Smooth muscle cell (in vitro differentiated cells): Measurements from ENCODE around the gene KRTAP2-1. TPM values are rescaled to one million over a fixed set of nuclear protein-coding genes. Genes with fewer than 3 reads are reported as not detected.
A peak's percentile ranks its signal among the peaks of the same experiment; 100 is the strongest.
"Not testable (repeated sequence)": the region's sequence is repeated elsewhere in the genome, so short reads cannot be mapped to it uniquely, and the experiment has no call there.

ENCODE experiments used
- DNase-seq: peaks from one replicate; lab custom pipeline; 2025; ENCODE audit not compliant: unreplicated experiment; lab: John Stamatoyannopoulos, UW
- H2AFZ ChIP-seq: fragments of 200-600 bp; sonication (generic); 2 replicates; pipeline ENCODE4 v1.6.0; 2016; ENCODE audit warnings: antibody characterized with exemption, low read depth, mild to moderate bottlenecking
- H3F3A ChIP-seq: fragments of 200-600 bp; sonication (generic); 2 replicates; pipeline ENCODE4 v1.6.0; 2017; ENCODE audit warnings: antibody characterized with exemption, low read depth
- H3K27ac ChIP-seq: fragments of 200-600 bp; sonication (generic); 2 replicates; pipeline ENCODE4 v1.5.1; 2016; ENCODE audit warnings: low read depth, mild to moderate bottlenecking
- H3K27me3 ChIP-seq: fragments of 200-600 bp; sonication (generic); 2 replicates; pipeline ENCODE4 v1.6.1; 2016; ENCODE audit warnings: low read depth, mild to moderate bottlenecking
- H3K36me3 ChIP-seq: fragments of 200-600 bp; sonication (generic); 2 replicates; pipeline ENCODE4 v1.5.1; 2016; ENCODE audit warnings: low read depth
- H3K4me1 ChIP-seq: fragments of 200-600 bp; sonication (generic); 2 replicates; pipeline ENCODE4 v1.5.1; 2016; ENCODE audit warnings: low read depth
- H3K4me2 ChIP-seq: fragments of 200-600 bp; sonication (generic); 2 replicates; pipeline ENCODE4 v1.6.0; 2016; ENCODE audit warnings: mild to moderate bottlenecking
- H3K4me3 ChIP-seq: fragments of 200-600 bp; sonication (generic); 2 replicates; pipeline ENCODE4 v1.5.1; 2016; ENCODE audit warnings: mild to moderate bottlenecking
- H3K79me2 ChIP-seq: fragments of 200-600 bp; sonication (generic); 2 replicates; pipeline ENCODE4 v1.6.0; 2016; ENCODE audit warnings: low read depth, mild to moderate bottlenecking
- H3K9ac ChIP-seq: fragments of 200-600 bp; sonication (generic); 2 replicates; pipeline ENCODE4 v1.6.0; 2016; ENCODE audit warnings: low read depth
- H3K9me3 ChIP-seq: fragments of 200-600 bp; sonication (generic); replicated peaks from 2 replicates; pipeline ENCODE4 v1.5.1; 2016; ENCODE audit warnings: low read depth
- H4K20me1 ChIP-seq: fragments of 200-600 bp; sonication (generic); 2 replicates; pipeline ENCODE4 v1.6.0; 2016; ENCODE audit warnings: low read depth
- WGBS: methylation state at CpG from one replicate; pipeline ENCODE4 v1.1.7; 2016; ENCODE audit warnings: low lambda C conversion rate; 5-methylcytosine and 5-hydroxymethylcytosine counted together
- polyA plus RNA-seq: library from polyadenylated mRNA; unstranded; fragments of >200 nt; fragmentation: Nextera tagmentation; extraction: Ambion mirVana; gene quantifications from 2 replicates; pipeline ENCODE4 v1.2.1, GENCODE V29; 2016
- total RNA-seq: library from RNA; depleted of rRNA; stranded (reverse); fragments of >200 nt; gene quantifications from 2 replicates; pipeline ENCODE4 v1.2.3, GENCODE V29; 2014
- TF ChIP-seq, protein P1 (sequence below): fragments of 200-600 bp; sonication (generic); IDR thresholded peaks from 2 replicates; pipeline ENCODE4 v1.5.1; 2017; ENCODE audit warnings: borderline replicate concordance, mild to moderate bottlenecking, antibody characterized with exemption; ENCODE audit not compliant: insufficient read depth, poor library complexity, severe bottlenecking

Gene KRTAP2-1, protein sequence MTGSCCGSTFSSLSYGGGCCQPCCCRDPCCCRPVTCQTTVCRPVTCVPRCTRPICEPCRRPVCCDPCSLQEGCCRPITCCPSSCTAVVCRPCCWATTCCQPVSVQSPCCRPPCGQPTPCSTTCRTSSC
- total RNA-seq (not detected in 2 replicates), polyA plus RNA-seq (not detected in 2 replicates)

DNA sequence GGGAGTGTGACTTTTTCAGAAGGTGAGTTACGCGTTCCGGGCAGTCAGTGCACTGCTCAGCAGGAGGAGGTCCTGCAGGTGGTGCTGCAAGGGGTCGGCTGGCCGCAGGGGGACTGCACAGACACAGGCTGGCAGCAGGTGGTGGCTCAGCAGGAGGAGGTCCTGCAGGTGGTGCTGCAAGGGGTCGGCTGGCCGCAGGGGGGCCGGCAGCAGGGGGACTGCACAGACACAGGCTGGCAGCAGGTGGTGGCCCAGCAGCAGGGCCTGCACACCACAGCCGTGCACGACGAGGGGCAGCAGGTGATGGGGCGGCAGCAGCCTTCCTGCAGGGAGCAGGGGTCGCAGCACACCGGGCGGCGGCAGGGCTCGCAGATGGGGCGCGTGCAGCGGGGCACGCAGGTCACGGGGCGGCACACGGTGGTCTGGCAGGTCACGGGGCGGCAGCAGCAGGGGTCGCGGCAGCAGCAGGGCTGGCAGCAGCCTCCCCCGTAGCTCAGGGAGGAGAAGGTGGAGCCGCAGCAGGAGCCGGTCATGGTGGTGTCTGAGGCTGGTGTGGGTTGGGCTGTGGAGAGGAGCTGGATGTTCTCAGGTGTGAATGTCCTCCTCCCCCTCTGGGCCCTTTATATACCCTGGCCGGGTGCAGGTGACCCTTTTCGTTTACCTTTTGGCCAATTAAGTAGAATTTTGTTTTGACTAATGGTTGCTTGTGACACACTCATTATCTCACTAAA lies at the start of gene KRTAP2-1:
Gene KRTAP2-1, minus strand, starts transcription at position 582 of the 731 bp plus-strand sequence. Its CDS starts 49 bp downstream, at position 533.
- H4K20me1 ChIP-seq, H3K4me3 ChIP-seq, DNase-seq, H3K9me3 ChIP-seq, H2AFZ ChIP-seq, H3K4me1 ChIP-seq, H3K36me3 ChIP-seq, H3K9ac ChIP-seq, H3F3A ChIP-seq, H3K79me2 ChIP-seq, H3K4me2 ChIP-seq, H3K27me3 ChIP-seq: not testable (repeated sequence)
- peak within 1 kb of the TSS; percentile 89 for H3K27ac ChIP-seq
- WGBS: 89% methylated on average over 9 of the region's 33 CpGs

DNA sequence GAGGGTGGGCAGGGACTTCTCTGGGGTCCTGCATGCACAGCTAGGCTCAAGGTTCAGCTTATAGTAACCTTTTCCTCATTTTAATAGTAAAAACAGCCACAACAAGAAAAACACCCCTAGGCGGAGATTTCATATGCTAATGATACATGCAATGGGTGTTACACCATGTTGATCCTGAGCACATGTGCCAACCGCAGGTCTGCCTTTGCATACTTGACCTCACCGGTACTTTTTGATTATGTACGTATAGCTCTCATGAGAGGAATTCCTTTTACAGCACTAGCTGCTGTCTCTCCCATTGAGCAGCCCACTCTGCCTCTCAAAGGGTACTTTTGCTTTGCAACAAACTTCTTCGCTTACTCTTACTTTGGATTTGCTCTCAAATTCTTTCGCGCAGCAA lies 48.9 kb upstream of the KRTAP2-1 start:
- no peaks in the 10 kb centered on the region for H3K36me3 ChIP-seq

DNA sequence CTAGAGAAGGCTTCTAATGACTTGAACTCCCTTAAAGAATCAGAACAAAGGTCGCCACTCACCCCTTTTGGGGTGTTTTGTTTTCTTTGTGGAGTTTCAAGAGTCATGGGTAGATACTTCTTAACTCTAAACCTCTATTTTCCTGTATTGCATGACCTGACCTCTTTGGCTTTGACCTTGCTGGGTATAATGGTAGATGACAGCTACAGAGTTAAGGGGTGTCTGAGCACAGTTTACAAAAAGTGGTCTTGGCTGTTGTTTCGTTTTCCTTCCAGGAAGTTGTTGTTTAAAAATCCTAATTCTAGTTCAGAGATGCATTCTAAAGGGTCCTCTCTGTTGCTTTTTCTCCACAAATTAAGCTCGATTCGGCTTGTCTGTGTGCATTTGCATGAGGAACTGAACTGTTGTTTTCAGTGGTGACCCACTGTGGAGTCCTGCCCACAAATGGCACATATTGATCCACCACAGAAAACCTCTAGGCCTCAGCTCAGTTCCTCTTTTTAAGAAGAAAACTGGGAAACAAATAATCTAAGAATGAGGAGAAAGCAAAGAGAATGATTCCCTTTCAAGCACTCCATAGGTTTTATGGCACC lies 41.7 kb upstream of the KRTAP2-1 start:
- H3K27me3 ChIP-seq: not testable (repeated sequence)
- WGBS: 75% methylated on average over 4 of the region's 4 CpGs

More for the DNA sequence above, 48.9 kb upstream of the KRTAP2-1 start:
- Histone ChIP-seq H3K79me2 (no peaks in the 10 kb centered on the region), H3K9me3 (no peaks in the 10 kb centered on the region), H3K9ac (no peak overlapping the region), H3K27ac (no peak overlapping the region), H3K4me2 (no peak overlapping the region), H3F3A (no peaks in the 10 kb centered on the region), H3K4me1 (peaks cover 4% of the 10 kb centered on the region), H2AFZ (no peak overlapping the region), H3K4me3 (no peak overlapping the region), H3K27me3 (no peaks in the 10 kb centered on the region), H4K20me1 (no peaks in the 10 kb centered on the region)
- DNase-seq: no peak
- WGBS: 92% methylated on average over 7 of the region's 7 CpGs
- TF ChIP-seq, protein P1, sequence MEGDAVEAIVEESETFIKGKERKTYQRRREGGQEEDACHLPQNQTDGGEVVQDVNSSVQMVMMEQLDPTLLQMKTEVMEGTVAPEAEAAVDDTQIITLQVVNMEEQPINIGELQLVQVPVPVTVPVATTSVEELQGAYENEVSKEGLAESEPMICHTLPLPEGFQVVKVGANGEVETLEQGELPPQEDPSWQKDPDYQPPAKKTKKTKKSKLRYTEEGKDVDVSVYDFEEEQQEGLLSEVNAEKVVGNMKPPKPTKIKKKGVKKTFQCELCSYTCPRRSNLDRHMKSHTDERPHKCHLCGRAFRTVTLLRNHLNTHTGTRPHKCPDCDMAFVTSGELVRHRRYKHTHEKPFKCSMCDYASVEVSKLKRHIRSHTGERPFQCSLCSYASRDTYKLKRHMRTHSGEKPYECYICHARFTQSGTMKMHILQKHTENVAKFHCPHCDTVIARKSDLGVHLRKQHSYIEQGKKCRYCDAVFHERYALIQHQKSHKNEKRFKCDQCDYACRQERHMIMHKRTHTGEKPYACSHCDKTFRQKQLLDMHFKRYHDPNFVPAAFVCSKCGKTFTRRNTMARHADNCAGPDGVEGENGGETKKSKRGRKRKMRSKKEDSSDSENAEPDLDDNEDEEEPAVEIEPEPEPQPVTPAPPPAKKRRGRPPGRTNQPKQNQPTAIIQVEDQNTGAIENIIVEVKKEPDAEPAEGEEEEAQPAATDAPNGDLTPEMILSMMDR: no peak

DNA sequence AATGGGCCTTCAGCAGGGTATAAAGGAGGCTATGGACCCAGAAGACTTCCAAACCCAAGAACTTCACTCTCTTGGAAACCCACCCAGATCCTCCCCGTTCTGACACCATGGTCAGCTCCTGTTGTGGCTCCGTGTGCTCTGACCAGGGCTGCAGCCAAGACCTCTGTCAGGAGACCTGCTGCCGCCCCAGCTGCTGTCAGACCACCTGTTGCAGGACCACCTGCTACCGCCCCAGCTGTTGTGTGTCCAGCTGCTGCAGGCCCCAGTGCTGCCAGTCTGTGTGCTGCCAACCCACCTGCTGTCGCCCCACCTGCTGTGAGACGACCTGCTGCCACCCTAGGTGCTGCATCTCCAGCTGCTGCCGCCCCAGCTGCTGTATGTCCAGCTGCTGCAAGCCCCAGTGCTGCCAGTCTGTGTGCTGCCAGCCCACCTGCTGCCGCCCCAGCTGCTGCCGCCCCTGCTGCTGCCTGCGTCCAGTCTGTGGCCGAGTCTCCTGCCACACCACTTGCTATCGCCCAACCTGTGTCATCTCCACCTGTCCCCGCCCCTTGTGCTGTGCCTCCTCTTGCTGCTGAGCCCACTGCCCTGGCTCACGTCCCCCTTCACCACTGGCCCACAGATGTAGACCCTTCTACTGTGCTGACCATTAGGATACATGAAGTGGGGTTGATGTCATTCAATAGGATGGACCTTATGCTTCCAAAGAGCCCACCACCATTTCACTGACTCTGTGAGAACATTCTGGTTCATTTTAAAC lies 37.2 kb upstream of the KRTAP2-1 start, which contains the start of gene KRTAP4-7:
Gene KRTAP4-7, plus strand, starts transcription at position 51 of the 757 bp plus-strand sequence. Its CDS starts 57 bp downstream, at position 108.
- H3K4me1 ChIP-seq: not testable (repeated sequence)

More for the DNA sequence above, 41.7 kb upstream of the KRTAP2-1 start:
- not testable (repeated sequence) for H3K9ac ChIP-seq, DNase-seq, H2AFZ ChIP-seq, H3K36me3 ChIP-seq, H3K4me1 ChIP-seq, H3K9me3 ChIP-seq, H4K20me1 ChIP-seq, H3K4me3 ChIP-seq, H3F3A ChIP-seq, H3K27ac ChIP-seq, H3K79me2 ChIP-seq, H3K4me2 ChIP-seq

DNA sequence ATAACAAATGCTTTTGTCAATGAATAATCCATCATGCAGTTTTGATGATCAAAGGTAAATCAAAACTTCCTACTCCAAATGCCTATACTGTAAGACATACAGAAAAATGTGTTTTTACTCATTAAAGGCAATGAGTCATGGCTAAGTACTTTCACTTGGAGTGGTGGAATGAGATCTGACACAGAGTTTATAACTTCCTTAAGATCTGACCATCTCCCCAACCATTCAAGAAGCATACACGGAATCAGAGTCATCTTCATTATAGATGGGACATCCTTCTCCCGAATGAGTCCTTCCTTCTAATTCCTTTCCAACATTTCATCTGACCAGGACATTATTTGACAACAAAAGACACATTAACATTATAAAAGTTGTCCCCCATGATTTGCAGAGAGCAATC lies 36.3 kb upstream of the KRTAP2-1 start:
- not testable (repeated sequence) for H3K79me2 ChIP-seq, H3K27me3 ChIP-seq, H3K9ac ChIP-seq, DNase-seq, H3K4me3 ChIP-seq, H3K36me3 ChIP-seq, H2AFZ ChIP-seq, H3K27ac ChIP-seq, H4K20me1 ChIP-seq, H3F3A ChIP-seq, H3K9me3 ChIP-seq, H3K4me1 ChIP-seq
- 19% methylated on average over 2 of the region's 2 CpGs for WGBS
- H3K4me2 ChIP-seq: peak overlapping the region; percentile 68

More for the DNA sequence above, 37.2 kb upstream of the KRTAP2-1 start, which contains the start of gene KRTAP4-7:
- DNase-seq, H3K27me3 ChIP-seq, H3F3A ChIP-seq, H3K9ac ChIP-seq, H3K79me2 ChIP-seq, H2AFZ ChIP-seq, H3K36me3 ChIP-seq, H3K9me3 ChIP-seq, H3K4me3 ChIP-seq, H4K20me1 ChIP-seq: not testable (repeated sequence)
- WGBS: 93% methylated on average over 14 of the region's 14 CpGs
- Histone ChIP-seq H3K4me2 (peak within 1 kb of the TSS; percentile 68), H3K27ac (peak within 1 kb of the TSS; percentile 57)
